Measurements from ENCODE around the gene MCCD1.

Gene MCCD1

GRCh38 chr6:31513456-31514165 lies 15.2 kb upstream of the MCCD1 start:
- DNase-seq (ENCODE audit: low spot score) = no peak

DNA sequence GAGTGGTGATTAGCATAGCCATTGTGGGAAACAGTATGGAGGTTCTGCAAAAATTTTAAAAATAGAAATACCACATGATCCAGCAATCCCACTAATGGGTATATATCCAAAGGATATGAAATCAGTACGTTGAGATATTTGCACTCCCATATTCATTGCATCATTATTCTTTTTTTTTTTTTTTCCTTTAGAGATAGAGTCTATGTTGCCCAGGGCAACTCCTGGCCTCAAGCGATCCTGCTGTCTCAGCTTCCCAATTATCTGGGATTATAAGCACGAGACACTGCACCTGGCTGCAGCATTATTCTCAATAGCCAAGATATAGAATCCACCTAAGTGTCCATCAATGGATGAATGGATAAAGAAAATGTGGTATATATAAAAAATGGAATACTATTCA lies 6.9 kb upstream of the MCCD1 start:
- DNase-seq (ENCODE audit: low spot score) = no peak

GRCh38 chr6:31525553-31525931 lies 3.2 kb upstream of the MCCD1 start:
- DNase-seq (ENCODE audit: low spot score) = no peak

DNA sequence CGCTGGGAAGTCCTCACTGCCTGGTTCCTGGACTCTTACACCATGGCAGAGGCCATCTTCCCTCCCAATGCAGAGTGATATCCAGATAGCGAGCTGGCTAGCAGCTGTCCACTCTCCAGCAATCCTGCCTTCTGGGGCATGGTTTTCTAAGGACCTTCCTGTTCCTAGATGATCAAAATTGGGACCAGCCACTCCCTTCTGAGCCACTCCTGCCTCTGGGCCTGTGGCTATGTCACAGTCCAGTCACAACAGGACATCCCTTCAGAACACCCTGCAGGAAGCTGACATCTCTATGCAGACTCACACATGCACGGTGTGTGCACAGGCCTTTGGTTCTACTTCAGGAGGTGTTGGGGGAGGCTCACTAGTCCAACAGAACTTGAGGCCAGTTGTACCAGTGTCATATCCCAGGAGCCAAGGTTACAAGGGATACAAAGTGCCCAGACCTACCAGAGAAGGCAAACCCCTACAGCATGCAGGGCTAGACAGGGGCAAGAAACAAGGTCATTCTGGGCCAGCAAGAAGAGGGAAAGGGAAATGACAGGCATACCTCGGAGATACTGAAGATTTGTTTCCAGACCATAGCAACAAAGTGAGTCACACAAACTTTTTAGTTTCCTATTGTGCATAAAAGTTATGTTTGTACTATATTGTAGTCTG lies 2.7 kb upstream of the MCCD1 start:
- DNase-seq (ENCODE audit: low spot score) = no peak

- no peak for DNase-seq (ENCODE audit: low spot score)
Observed at GRCh38 chr6:31528307-31528777, 420 bp upstream of the MCCD1 start.

DNA sequence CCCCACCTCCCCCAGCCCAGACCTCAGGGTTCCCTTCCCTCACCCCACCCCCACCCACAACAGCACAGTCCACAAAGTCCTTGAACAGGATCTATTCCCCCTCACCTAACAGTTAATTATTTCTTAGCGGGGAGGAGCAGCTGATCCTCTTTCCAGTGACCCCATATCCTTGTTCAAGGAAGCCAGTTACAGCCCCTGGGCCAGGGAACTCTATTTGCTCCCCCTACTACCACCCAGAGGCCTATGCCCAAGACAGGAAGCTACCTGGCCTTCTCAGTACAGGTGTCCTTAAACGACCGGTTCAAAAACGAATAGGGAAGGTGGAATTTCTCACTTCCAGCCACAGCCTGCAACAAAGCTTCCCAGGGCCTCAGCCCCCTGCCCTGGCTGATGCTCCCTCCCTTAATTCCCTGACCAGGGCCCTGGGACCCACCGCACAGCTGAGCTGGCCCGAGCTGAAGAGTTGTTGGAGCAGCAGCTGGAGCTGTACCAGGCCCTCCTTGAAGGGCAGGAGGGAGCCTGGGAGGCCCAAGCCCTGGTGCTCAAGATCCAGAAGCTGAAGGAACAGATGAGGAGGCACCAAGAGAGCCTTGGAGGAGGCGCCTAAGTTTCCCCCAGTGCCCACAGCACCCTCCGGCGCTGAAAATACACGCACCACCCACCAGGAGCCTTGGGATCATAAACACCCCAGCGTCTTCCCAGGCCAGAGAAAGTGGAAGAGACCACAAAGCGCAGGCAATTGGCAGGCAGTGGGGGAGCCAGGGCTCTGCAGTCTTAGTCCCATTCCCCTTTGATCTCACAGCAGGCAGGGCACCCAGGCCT lies 778 bp downstream of the MCCD1 start:
- no peak for DNase-seq (ENCODE audit: low spot score)

GRCh38 chr6:31530659-31531058 lies 1.9 kb downstream of the MCCD1 start:
- DNase-seq (ENCODE audit: low spot score) = no peak

- no peak for DNase-seq (ENCODE audit: low spot score)
Observed at GRCh38 chr6:31531162-31531561, 2.4 kb downstream of the MCCD1 start.

- no peak for DNase-seq (ENCODE audit: low spot score)
Observed at GRCh38 chr6:31531771-31532643, 3.2 kb downstream of the MCCD1 start.

DNA sequence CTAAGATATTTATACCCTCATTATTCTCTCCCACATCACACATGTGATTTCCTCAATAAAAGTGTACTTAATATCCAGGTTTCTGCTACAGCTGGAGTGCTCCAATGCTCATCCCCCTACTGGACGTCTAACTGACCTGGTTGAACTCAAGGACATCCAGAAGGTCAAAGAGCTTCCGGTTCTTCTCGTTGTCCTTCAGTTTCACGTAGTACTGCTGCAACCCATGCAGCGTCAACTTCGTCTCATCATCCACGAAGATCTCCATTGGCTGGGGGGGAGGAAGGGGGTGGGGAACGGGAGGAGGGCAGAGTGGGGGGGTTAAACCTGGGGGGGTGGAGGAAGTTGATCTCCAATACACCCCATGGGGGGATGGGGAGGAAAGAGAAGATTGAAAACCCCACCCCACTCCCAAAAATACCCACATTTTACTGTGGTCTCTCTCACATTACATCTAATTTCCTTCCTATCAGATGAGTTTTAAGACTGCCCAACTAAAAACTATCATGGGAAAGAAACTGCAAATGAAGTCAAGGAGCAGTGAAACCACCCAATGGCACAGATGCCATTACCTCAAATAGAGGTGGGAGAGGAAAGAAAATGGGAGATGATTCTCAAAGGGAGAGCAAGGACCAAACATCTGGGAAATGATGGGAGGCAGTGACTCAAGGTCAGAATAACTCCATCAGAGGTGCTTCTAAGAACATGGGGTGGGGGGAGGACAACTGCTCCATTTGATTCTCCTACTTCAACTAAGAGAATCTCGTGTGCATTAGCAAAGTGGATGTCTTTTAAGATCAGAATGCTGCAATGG lies 4.1 kb downstream of the MCCD1 start:
- DNase-seq (ENCODE audit: low spot score) = no peak

- no peak for DNase-seq (ENCODE audit: low spot score)
Observed at GRCh38 chr6:31533455-31533841, 4.7 kb downstream of the MCCD1 start.

DNA sequence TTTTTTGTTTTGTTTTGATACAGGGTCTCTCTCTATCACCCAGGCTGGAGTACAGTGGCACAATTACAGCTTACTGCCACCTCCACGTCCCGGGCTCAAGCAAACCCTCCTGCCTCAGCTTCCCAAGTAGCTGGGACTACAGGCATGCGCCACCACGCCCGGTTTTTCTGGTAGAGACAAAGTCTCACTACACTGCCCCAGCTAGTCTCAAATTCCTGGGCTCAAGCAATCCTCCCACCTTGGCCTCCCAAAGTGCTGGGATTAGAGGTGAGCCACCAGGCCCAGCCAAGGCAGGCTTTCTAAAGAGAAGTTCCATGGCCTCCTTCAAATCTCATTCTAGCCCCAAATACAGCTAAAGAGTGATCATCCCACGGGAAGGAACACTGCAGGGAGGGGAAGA lies 5.2 kb downstream of the MCCD1 start:
- no peak for DNase-seq (ENCODE audit: low spot score)

DNA sequence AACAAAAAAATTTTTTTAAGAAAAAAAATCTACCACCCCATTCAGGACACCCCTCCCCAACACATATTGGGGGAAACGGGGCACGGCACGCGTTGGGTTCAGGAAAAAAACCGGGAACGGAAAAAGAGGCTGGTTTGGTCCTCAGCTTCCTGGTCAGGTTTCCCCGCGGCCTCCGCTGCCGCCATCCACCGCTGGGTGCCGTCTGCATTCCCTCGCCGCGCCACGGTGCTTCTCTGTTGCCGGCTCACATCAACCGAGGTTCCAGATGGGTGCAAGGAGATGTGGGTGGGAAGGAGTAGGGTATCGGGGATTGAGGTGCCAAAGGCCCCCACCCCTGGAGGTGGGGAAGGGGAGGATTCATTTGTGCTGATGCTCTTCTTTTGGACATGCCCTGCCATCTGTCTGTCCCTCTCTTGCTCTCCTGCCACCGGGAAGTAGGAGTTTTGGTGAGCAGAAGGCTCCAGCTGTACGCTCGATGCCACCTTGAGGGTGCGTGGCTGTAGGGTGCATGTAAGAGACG lies 5.8 kb downstream of the MCCD1 start:
- DNase-seq (ENCODE audit: low spot score) = no peak

DNA sequence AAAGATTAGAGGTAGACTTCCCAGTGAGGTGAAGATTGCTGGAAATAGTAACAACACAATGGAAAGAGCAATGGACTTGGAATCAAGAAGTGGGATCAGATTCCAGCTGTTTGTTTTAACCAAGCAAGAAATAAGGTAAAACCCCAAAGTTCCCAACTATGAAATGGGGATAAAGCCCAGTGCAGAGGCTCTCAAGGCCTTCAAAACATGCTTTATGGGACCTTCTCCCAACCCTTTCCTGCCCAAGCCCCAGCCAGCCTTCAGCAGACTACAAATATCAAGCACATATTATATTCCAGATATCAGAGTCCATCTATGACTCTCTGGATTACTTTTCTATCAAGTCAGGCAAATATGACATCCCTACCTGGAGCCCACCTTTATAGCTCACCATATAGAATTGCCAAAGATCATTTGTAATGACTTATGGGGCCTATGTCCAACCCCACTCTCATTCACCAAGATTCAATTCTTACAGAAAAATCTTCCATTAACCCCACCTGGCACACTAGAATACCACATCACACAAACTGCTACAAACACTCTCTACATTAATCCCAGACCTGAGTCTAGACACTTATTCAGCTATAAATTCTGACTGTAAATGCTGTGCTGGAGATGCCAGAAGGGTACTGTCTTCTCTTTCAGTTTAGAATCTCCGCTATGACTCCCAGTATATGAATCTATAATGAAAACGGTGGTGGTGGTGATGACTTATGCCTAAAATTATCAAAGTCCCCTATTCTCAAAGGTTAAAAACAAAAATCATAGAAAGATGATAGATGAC lies 7.0 kb downstream of the MCCD1 start:
- no peak for DNase-seq (ENCODE audit: low spot score)

DNA sequence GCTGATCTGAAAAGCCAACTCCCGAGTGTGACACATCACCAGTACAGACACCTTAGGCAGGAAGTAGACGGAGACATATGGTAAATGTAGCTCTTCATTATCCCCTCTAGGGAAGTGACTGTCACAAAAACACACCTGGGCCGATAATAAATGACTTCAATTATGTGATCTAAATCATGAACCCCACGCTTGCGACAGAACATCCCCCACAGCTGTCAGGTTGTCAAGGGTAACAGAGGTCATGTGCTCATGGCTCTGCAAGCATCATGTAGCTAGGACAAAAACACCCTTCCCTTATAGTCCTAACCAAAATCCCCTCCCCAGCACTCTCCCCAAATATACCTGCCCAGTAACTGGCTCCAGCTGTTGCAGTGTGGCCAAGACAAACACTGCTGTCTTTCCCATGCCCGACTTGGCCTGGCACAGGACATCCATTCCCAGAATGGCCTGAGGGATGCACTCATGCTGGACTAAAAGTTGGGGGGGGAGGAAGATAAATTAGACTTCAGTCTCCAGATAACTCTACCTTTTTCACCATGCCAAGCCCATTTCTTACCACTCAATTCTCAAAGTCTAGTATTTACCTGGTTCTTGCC lies 10.1 kb downstream of the MCCD1 start:
- no peak for DNase-seq (ENCODE audit: low spot score)

DNA sequence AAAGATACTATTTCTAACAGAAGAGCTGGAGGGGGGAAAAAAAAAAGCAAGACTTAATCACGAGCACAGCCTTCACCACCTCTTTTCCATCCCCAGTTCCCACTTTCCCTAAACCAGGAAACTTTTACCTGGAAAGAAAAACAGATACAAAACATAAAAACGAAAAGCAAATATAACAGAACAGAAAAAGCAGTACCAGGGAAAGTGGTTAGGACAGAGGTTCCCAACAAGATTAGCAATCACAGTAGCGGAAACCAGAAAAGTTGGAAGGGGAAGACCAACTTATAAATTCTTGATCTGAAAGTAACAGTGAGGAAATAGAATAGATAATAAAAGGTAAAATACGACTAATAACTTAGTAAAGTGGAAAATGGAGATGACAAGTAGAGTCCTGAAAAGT lies 11.9 kb downstream of the MCCD1 start:
- DNase-seq (ENCODE audit: low spot score) = no peak

GRCh38 chr6:31541059-31541657 lies 12.4 kb downstream of the MCCD1 start:
- DNase-seq (ENCODE audit: low spot score) = no peak

GRCh38 chr6:31541658-31542521 lies 13.1 kb downstream of the MCCD1 start, which contains the start of gene DDX39B:
TSS of gene DDX39B (minus strand) at chr6:31542003. CDS start at chr6:31540532, 1,471 bp downstream.
- DNase-seq (ENCODE audit: low spot score) = peak; percentile 93
